HG03280 (cell line): ENCODE measurements around the gene GNS.

Source experiments
- ATAC-seq: cut with Tn5 transposase; IDR thresholded peaks from one replicate; pipeline ENCODE4 v1.9.1; 2021; ENCODE audit warnings: mild to moderate bottlenecking, moderate library complexity; ENCODE audit not compliant: unreplicated experiment

GNS gene

GRCh38 chr12:64678248-64678647, 81.0 kb downstream of the GNS start:
- no peak for ATAC-seq

DNA sequence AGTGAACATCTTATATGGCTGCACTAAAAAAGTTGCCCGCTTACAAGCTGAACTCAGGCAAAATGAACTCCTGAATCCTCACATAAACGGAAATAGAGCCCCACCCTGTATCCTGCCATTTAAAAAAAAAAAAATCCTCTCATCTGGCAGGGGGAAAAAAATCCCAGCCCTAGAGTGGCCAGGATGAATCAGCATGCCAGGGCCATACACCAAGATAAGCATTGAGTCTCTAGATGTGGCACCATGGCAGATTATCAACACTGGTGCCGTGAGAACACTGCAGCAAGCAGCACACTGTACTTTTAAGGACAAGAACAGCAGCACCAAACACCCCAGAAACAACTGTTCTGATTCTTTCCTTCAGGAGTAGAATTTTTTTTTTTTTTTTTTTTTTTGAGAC, 83.4 kb downstream of the GNS start:
- ATAC-seq = no peak

DNA sequence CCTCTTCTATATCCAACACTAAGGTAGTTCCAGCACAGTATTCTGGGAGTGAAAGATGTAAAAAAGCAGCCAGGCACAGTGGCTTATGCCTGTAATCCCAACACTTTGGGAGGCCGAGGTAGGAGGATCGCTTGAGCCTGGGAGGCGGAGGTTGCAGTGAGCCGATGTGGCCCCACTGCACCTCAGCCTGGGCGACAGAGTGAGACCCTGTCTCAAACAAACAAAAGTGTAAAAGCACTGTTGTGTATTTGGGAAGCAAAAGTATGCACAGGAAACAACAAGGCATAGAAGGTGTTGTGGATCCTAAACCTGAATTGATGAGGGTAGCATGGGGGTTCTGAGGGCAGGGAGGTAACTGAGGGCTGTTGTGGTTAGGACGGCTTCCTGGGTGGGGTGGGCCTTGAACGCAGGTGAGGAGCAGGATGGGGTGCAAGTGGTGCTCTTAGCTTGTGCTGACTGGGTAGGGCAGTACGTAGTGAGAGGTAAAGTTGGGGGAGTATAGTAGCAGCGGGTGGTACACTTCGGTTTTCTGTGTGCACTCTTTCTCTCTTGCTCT, 84.8 kb downstream of the GNS start:
- no peak for ATAC-seq

- ATAC-seq = no peak
Observed at GRCh38 chr12:64673490-64674169, 85.6 kb downstream of the GNS start.

- no peak for ATAC-seq
Observed at GRCh38 chr12:64672925-64673409, 86.2 kb downstream of the GNS start.

DNA sequence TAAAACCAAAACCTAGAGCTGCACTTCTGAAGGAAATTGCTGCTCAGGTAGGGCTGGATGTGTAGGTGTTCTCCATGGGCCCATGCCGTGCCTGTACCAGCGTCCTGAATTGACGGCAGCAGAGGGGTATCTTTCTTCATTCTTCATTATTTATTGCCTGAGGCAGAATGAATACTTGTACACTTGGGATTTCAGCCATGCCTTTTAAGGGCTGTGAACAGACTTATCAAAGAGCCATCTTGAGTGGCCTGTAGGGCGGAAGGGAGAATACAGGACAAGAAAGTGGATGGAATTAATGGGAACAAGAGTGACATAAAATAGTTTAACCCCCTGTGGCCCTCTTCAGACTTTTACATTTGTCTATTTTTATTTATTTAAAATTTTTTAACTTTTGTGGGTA, 87.5 kb downstream of the GNS start:
- no peak for ATAC-seq

- ATAC-seq = no peak
Observed at GRCh38 chr12:64670919-64671639, 88.1 kb downstream of the GNS start.

DNA sequence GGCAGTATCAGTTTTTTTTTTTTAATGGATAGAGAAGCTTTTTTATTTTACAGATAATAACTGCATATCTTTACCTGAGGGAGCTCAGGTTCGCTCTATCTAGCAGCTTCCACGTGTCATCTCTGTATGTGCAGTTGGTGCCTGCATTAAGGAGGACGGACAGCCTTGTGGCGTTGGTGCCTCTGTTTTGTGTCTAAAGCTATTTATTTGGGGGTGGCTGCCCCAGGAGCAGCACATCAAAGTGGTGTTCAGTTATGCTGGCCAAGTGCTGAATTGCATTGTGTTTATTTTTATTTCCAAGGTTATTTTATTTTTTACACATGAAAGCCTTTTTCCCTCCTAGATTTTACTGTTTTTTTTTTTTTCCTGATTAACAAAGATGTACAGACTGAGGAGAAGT, 89.2 kb downstream of the GNS start:
- ATAC-seq = no peak

DNA sequence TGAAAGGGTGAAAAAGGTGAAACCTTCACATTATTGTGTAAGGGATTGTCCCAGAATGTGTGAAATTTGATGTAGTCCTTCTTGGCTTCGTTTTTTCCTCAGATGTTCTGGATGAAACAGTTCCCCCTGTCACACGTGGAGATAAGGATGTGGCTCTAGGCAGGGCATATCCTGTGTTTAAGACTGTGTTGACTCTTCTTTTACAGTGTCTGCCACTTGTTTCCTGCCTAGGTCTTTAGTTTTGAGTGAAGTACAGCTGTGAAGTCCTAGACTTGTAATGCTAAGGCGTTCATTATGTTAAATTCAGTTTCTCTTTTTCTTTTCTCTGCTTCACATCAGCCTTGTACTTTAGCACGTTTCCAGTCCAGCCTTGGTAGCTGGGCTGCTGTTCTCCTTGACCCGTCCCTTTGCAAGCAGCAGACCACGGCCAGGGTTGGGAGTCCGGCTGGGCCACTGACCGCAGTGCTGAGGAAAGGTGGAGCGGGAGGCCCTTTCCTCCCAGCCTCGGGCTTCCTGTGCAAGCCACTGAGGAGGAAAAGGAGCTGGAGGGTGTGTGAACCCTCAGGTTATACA, 89.8 kb downstream of the GNS start:
- peak; percentile 57 for ATAC-seq

GRCh38 chr12:64667793-64668192, 91.4 kb downstream of the GNS start:
- ATAC-seq = no peak

DNA sequence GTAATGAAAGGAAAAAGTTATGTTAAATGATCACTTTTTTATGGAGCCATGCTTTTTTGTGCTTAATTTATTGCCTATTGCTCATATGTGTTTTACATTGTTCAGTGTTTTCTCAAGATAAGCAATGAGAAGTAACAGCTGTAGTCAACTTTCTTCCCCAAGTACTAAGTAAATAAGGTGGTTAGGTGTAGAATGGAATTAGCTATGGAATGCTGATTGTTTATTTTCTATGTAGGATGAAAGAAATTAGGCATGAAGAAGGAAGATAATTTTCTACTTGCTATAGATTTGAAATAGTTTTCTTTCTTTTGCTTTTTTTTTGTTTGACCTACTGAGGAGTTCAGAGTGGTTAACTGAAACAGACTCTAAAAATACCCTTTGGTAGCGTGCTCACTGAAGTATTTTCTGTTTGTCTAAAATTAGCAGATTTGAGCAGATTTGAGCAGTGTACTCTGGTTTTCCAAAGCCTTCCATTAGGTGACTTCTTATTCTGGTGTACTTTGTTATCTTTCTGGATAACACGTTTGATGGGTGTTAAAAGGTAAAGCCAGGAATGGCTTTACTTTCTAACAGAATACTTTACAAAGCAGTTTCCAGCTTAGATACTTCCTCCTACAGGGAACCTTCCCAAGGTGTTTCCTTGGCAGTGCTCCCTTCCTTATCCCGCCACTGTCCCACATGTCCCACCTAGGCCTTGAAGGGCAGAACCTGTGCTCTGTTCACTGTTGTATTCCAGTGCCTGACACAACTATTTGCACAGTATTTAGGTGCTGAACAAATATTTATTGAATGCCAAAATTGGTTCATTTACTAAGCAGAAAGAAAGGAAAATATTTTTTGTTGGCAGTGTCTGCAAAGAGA, 92.9 kb downstream of the GNS start:
- ATAC-seq = peak; percentile 43

- ATAC-seq = no peak
Observed at GRCh38 chr12:64665514-64665913, 93.7 kb downstream of the GNS start.
